ENCODE measurements around the gene SIRT4.
A peak's percentile ranks its signal among the peaks of the same experiment; 100 is the strongest.

SIRT4 gene

DNA sequence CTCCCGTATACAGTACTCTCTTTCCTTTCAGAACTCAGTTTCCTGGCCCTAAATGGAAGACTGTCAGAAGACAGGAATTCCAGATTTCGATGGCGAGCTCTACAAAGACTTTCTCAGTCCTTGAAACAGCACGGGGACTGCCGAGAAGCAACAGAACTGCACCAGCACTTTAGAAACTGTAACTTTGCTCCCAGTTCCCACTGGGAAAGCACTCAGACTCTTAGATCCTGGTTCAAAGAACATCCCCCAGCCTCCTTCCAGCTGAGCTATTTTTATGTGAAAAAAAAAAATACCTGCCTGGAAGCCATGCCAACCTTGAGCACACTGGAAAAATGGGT, 38.4 kb upstream of the SIRT4 start:
- Histone ChIP-seq H3K4me3 (ENCODE audit: low read depth, low read length) (peak overlapping the region; percentile 76), H3K36me3 (ENCODE audit: control insufficient read depth, insufficient read depth, low read length) (no peaks in the 10 kb centered on the region), H3K4me2 (ENCODE audit: low read length) (peak overlapping the region; percentile 88), H3K4me1 (peaks cover 30% of the 10 kb centered on the region), H3K9ac (no peak overlapping the region), H2AFZ (peak overlapping the region; percentile 63), H3K9me3 (ENCODE audit: control insufficient read depth, low read length) (no peaks in the 10 kb centered on the region), H3K27me3 (ENCODE audit: control insufficient read depth, insufficient read depth, low read length) (no peaks in the 10 kb centered on the region), H3K27ac (peak overlapping the region; percentile 72), H3K79me2 (peaks cover 58% of the 10 kb centered on the region)
- TF ChIP-seq CTCF (IDR thresholded peaks at IDR 0.05) = no peak

DNA sequence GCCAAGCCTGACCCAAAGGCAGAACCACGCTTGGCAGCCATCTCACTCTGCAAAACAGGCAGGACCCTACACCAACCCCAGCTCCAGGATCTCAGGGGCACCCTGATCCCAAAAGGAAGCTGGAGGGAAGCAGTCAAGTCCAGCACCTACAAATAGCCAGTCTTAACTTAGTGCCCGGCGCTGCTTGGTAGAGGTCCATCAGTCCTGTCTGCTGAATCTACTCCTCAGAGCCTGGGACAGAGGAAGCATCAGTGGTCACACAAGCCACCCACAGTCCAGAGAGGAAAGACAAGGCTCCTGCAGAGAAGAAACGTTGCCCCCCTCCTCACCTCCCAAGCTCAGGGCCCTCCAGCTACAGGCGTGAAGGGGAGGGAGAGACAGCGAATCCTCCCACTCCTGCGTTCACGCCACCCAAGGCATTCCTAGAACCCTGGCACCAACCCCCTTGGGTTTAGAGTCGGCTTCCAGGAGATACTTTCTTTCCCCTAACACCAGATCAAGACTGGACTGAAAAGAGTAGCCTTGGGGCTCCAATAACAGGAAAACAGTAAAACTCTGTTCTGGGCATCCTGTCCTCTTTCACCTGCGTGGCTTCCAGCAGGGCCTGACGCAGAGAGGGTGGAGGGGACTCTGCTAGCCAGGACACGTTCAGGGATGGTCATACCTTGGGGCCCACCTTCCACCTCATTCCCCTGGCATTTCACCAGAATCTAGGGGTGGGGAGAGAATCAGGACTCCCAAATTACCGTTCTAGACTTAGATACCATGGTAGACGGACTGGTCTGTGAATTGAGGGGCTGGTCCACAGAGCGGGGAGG, 37.8 kb upstream of the SIRT4 start:
- no peaks in the 10 kb centered on the region for H3K36me3 ChIP-seq (ENCODE audit: control insufficient read depth, insufficient read depth, low read length)
- H3K4me3 ChIP-seq (ENCODE audit: low read depth, low read length) = peak overlapping the region; percentile 76
- no peak for TF ChIP-seq CTCF (IDR thresholded peaks at IDR 0.05)
- no peaks in the 10 kb centered on the region for H3K9me3 ChIP-seq (ENCODE audit: control insufficient read depth, low read length)
- peak overlapping the region; percentile 72 for H3K27ac ChIP-seq
- H3K4me2 ChIP-seq (ENCODE audit: low read length) = peak overlapping the region; percentile 88
- peaks cover 58% of the 10 kb centered on the region for H3K79me2 ChIP-seq
- H2AFZ ChIP-seq = peak overlapping the region; percentile 63
- H3K4me1 ChIP-seq = peaks cover 30% of the 10 kb centered on the region
- H3K27me3 ChIP-seq (ENCODE audit: control insufficient read depth, insufficient read depth, low read length) = no peaks in the 10 kb centered on the region
- no peak overlapping the region for H3K9ac ChIP-seq

DNA sequence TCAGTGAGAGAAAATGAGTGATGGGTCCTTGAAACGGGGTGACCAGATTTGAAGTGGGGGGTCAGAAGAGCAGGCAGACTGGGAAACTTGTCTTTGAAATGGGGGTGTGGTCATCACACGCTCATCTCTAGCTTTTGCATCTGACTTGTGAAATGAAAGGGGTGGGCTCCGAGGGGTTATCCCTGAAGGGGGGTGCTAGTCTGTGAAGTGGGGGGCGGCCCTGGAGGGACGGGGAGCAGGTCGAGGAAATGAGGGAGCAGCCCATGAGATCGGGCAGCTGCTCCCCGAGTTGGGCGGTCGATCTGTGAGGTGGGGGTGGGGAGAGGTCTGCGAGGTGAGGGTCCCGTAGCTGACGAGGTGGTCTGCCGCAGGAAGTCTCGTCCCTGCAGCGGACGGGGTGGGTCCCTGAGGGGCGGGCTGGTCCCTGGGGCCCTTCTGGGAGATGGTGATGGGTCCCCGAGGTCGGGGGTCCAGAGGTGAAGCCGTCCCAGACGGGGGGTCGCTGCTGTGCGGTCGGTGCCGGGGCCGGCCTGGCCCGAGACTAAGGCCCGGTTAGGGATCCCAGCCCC, 37.1 kb upstream of the SIRT4 start:
- Histone ChIP-seq H3K27ac (peak overlapping the region; percentile 72), H3K79me2 (peaks cover 53% of the 10 kb centered on the region), H3K9ac (peak overlapping the region; percentile 88), H3K4me3 (ENCODE audit: low read depth, low read length) (peak overlapping the region; percentile 76), H3K27me3 (ENCODE audit: control insufficient read depth, insufficient read depth, low read length) (no peaks in the 10 kb centered on the region), H3K9me3 (ENCODE audit: control insufficient read depth, low read length) (no peaks in the 10 kb centered on the region), H2AFZ (peak overlapping the region; percentile 63), H3K4me2 (ENCODE audit: low read length) (peak overlapping the region; percentile 88), H3K4me1 (peaks cover 30% of the 10 kb centered on the region), H3K36me3 (ENCODE audit: control insufficient read depth, insufficient read depth, low read length) (no peaks in the 10 kb centered on the region)
- no peak for TF ChIP-seq CTCF (IDR thresholded peaks at IDR 0.05)

DNA sequence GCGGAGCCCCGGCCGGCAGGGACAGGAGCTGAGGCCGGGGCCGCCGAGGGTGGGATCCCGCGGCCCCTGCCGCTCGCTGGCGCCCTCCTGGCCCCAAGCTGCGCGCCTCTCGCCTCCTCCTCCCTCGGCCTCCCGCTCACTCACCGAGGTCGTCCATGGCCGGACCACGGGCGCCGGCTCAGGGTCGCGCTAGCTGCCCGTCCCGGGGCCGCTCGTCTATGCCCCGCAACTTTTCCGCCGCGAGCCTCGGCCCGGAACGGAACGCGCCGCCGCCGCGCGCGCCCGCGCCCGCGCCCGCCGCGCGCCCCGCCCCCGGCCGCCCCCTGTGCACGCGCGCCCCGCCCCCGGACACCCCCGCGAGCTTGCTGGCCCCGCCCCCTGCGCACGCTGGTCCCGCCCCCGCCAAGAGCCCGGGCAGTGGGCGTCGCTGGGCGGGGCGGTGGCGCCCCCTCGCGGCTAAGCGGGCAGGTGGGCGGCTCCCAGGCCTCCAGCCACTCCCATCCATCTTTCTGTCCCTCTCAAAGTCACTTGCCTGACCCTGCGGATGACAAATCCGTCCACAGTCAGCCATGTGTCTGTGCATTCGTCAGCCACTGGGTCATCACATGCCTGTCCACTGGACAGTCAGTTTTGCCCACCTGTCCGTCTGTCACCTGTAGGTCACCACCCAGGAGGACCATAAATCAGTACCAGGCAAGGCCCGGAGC, 36.5 kb upstream of the SIRT4 start, which contains the start of gene PXN:
PXN (minus strand) TSS at position 258 of the 707 bp plus-strand sequence; CDS start at position 157, 101 bp downstream.
- H2AFZ ChIP-seq = peak within 1 kb of the TSS; percentile 70
- H3K36me3 ChIP-seq (ENCODE audit: control insufficient read depth, insufficient read depth, low read length) = no peaks in the 10 kb centered on the region
- peak within 1 kb of the TSS; percentile 88 for H3K4me2 ChIP-seq (ENCODE audit: low read length)
- peak; percentile 79 for TF ChIP-seq CTCF (IDR thresholded peaks at IDR 0.05)
- peak within 1 kb of the TSS; percentile 88 for H3K9ac ChIP-seq
- H3K27ac ChIP-seq = peak within 1 kb of the TSS; percentile 72
- peaks cover 47% of the 10 kb centered on the region for H3K79me2 ChIP-seq
- peak within 1 kb of the TSS; percentile 76 for H3K4me3 ChIP-seq (ENCODE audit: low read depth, low read length)
- H3K27me3 ChIP-seq (ENCODE audit: control insufficient read depth, insufficient read depth, low read length) = no peaks in the 10 kb centered on the region
- no peaks in the 10 kb centered on the region for H3K9me3 ChIP-seq (ENCODE audit: control insufficient read depth, low read length)
- peaks cover 30% of the 10 kb centered on the region for H3K4me1 ChIP-seq
